Upper lobe of left lung (tissue), 6 donors: ENCODE results near the gene APOM. TPM values are rescaled to one million over a fixed set of nuclear protein-coding genes. Genes with fewer than 3 reads are reported as not detected.
A peak's percentile ranks its signal among the peaks of the same experiment; 100 is the strongest.

Experiments
- ATAC-seq, 2 donors: fragments of 200-7000 bp; cut with Tn5 transposase; one replicate each; pipeline ENCODE4 v1.9.1; 2022; ENCODE audit warnings: mild to moderate bottlenecking in 2 of 2, moderate library complexity in 2 of 2; ENCODE audit not compliant: low FRiP score in 2 of 2
- DNase-seq, 2 donors: peaks; one replicate each; pipeline ENCODE4 v3.0.0-alpha.2; 2019 to 2020
- H3K27ac ChIP-seq, 4 donors: fragments of 200-600 bp; sonication (generic); one replicate each; pipeline ENCODE4 v1.5.1; 2016 to 2019
- H3K27me3 ChIP-seq, 4 donors: fragments of 200-600 bp; sonication (generic); one replicate each; pipeline ENCODE4 v1.5.1; 2017 to 2019
- H3K36me3 ChIP-seq, 4 donors: fragments of 200-600 bp; sonication (generic); one replicate each; pipeline ENCODE4 v1.5.1; 2016 to 2019
- H3K4me1 ChIP-seq, 4 donors: fragments of 200-600 bp; sonication (generic); one replicate each; pipeline ENCODE4 v1.5.1; 2018 to 2019
- H3K4me3 ChIP-seq, 4 donors: fragments of 200-600 bp; sonication (generic); one replicate each; pipeline ENCODE4 v1.5.1; 2017 to 2019; ENCODE audit warnings: mild to moderate bottlenecking in 2 of 4, moderate library complexity in 1 of 4
- H3K9me3 ChIP-seq, 4 donors: fragments of 200-600 bp; sonication (generic); one replicate each; pipeline ENCODE4 v1.5.1; 2018 to 2019
- CTCF ChIP-seq, 6 experiments: fragments of 450-650 bp in 4 of 6; fragments of 200-600 bp in 2 of 6; sonication (generic) in 2 of 6; IDR thresholded peaks; one replicate each; pipeline ENCODE4 v1.5.1; 2016 to 2019; ENCODE audit warnings: antibody characterized with exemption in 6 of 6
- EP300 ChIP-seq, 4 donors: sonication (generic); formaldehyde crosslinking; IDR thresholded peaks; one replicate each; pipeline ENCODE4 v1.5.1; 2017; ENCODE audit warnings: antibody characterized with exemption in 4 of 4, control low read depth in 2 of 4
- POLR2A ChIP-seq, 4 donors: fragments of 450-650 bp; IDR thresholded peaks; one replicate each; pipeline ENCODE4 v1.5.1; 2016 to 2017; ENCODE audit warnings: antibody characterized with exemption in 4 of 4, mild to moderate bottlenecking in 2 of 4
- POLR2AphosphoS5 ChIP-seq, 2 donors: sonication (generic); formaldehyde crosslinking; IDR thresholded peaks; one replicate each; pipeline ENCODE4 v1.5.1; 2017; ENCODE audit warnings: antibody characterized with exemption in 2 of 2
- WGBS, 2 donors: methylation state at CpG; one replicate each; pipeline ENCODE4 v1.1.5; 2017 to 2018; 5-methylcytosine and 5-hydroxymethylcytosine counted together
- total RNA-seq, 6 donors: library from RNA; depleted of rRNA in 4 of 6; stranded (reverse); fragments of >200 nt in 4 of 6; gene quantifications; one replicate each; pipeline versions ENCODE4 v1.1.0 to v1.2.1, GENCODE V29; 2016 to 2021
- donor health status: DM: no; HTN: no; CAD: no; lungs with moderate emphysema.
- donor health status: DM: no; HTN: yes; CAD: no; lungs with severe emphysema.

Gene APOM
- total RNA-seq, 6 donors from 2014 or later = 0.89 to 4.3 (median 2.1) TPM

DNA sequence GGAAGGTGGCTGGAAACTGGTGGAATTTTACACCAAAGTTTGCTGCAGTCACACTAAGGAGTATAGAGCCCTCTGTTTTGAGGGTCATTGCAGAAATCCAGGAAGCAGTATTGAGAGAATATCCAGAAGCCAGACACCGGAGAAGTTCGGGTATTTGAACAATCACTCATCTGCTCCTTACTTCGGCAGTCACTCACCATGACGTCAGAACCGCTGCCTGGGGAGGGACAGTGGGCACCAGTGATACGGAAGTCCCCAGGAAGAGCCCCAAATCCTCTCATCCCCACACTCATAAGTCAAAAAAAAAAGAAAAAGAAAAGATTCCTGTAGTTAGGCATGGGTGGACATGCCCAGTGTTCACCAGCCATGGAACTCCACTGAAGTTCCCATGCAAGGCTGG is 21.2 kb downstream of the APOM start:
- peaks cover 12 to 17% (median 14%) of the 10 kb centered on the region in 4 donors for H3K4me1 ChIP-seq
- no peak for DNase-seq

GRCh38 chr6:31677955-31678354 is 22.3 kb downstream of the APOM start:
- Histone ChIP-seq H3K36me3 (peaks cover 0 to 15% (median 7%) of the 10 kb centered on the region in 4 donors), H3K27me3 (no peaks in the 10 kb centered on the region), H3K4me1 (peaks cover 12 to 17% (median 14%) of the 10 kb centered on the region in 4 donors), H3K9me3 (no peaks in the 10 kb centered on the region), H3K27ac (no peak overlapping the region), H3K4me3 (no peak overlapping the region)
- no peak for TF ChIP-seq POLR2A (IDR thresholded peaks at IDR 0.05)
- TF ChIP-seq EP300 (IDR thresholded peaks at IDR 0.05) = no peak
- TF ChIP-seq POLR2AphosphoS5 (IDR thresholded peaks at IDR 0.05) = no peak
- TF ChIP-seq CTCF (IDR thresholded peaks at IDR 0.05) = no peak
- ATAC-seq (no peak), DNase-seq (no peak)
- 70 to 73% methylated on average over 8 of the region's 8 CpGs for WGBS, 2 donors

More for the DNA sequence above, 21.2 kb downstream of the APOM start:
- Histone ChIP-seq H3K9me3 (no peaks in the 10 kb centered on the region), H3K4me3 (no peak overlapping the region), H3K27ac (no peak overlapping the region), H3K36me3 (peaks cover 2 to 26% (median 17%) of the 10 kb centered on the region in 4 donors), H3K27me3 (no peaks in the 10 kb centered on the region)
- TF ChIP-seq EP300 (IDR thresholded peaks at IDR 0.05) (no peak), POLR2AphosphoS5 (IDR thresholded peaks at IDR 0.05) (no peak), CTCF (IDR thresholded peaks at IDR 0.05) (no peak), POLR2A (IDR thresholded peaks at IDR 0.05) (no peak)
- WGBS, 2 donors = 75 to 80% methylated on average over 6 of the region's 6 CpGs
- ATAC-seq = no peak

DNA sequence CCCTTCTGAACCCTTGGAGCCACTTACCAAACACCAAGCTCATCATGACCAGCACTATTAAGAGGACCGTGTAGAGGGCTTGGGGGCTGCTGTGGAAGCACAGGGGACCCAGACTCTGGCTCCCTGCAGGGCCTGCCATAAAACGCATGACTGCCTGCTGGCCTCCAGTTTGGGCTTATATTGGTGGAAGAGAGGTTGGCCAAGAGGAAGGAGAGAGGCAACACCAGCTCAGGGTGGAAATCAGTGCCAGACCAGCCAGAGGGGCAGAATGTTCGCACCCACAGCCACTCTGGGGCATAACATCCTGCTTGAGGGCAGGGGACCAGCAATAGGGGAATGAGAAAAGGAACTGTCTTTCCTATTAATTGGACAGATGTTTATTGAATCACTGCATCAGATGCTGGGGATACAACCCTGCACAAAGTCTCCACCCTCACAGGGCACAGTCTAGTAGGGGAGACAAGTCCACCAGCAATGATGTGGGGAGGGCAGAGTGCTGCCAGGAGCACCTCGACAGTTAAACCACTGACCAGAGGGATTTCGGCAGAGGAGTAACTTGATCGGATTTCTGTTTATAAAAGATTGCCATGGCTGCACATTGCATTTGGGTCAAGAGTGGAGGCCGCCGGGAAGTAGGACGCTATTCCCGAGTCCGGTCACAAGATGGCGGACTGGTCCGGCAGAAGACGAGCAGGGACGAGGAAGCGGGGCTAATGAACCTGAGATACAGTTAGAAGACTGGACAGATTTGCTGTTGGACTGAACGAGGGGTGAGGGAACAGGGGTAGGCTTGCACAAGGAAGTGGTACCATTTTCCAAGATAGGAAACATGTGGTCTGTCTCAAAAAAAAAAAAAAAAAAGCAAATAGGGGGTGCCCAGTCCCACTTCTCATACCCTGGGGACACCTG is 24.8 kb downstream of the APOM start, which contains the start of gene LY6G5C:
TSS of gene LY6G5C (minus strand) at position 842 of the 909 bp plus-strand sequence. CDS start at position 148, 694 bp downstream.
- no peaks in the 10 kb centered on the region for H3K27me3 ChIP-seq
- 12 to 13% methylated on average over 17 of the region's 17 CpGs for WGBS, 2 donors

GRCh38 chr6:31681135-31681671 is 25.5 kb downstream of the APOM start:
- H3K36me3 ChIP-seq = peaks cover 0 to 17% (median under 1%) of the 10 kb centered on the region in 4 donors
- H3K4me1 ChIP-seq = peaks cover 12 to 17% (median 14%) of the 10 kb centered on the region in 4 donors
- H3K27ac ChIP-seq = peak overlapping the region; percentile 50 to 88 (median 68)
- H3K27me3 ChIP-seq = no peaks in the 10 kb centered on the region
- 2% methylated on average over 12 to 26 of the region's 40 CpGs for WGBS, 2 donors
- DNase-seq = peak; percentile 54 to 88
- H3K9me3 ChIP-seq = no peaks in the 10 kb centered on the region
- TF ChIP-seq CTCF (IDR thresholded peaks at IDR 0.05) = peak in 3 of 6 experiments; percentile 33 to 48 (median 35)
- TF ChIP-seq POLR2AphosphoS5 (IDR thresholded peaks at IDR 0.05) = no peak
- no peak for TF ChIP-seq EP300 (IDR thresholded peaks at IDR 0.05)
- TF ChIP-seq POLR2A (IDR thresholded peaks at IDR 0.05) = peak in 1 of 4 donors; percentile 31
- ATAC-seq = peak; percentile 32 to 71
- H3K4me3 ChIP-seq = peak overlapping the region; percentile 41 to 60 (median 54)

More for the DNA sequence above, 24.8 kb downstream of the APOM start, which contains the start of gene LY6G5C:
- Histone ChIP-seq H3K27ac (peak within 1 kb of the TSS; percentile 50 to 88 (median 68)), H3K4me1 (peaks cover 12 to 17% (median 14%) of the 10 kb centered on the region in 4 donors), H3K4me3 (peak within 1 kb of the TSS; percentile 41 to 60 (median 54)), H3K9me3 (no peaks in the 10 kb centered on the region), H3K36me3 (peaks cover 0 to 11% (median 0%) of the 10 kb centered on the region in 4 donors)
- DNase-seq (peak in 1 of 2 donors; percentile 93), ATAC-seq (peak; percentile 88 to 94)
- TF ChIP-seq CTCF (IDR thresholded peaks at IDR 0.05) (peak; percentile 58 to 88 (median 70)), POLR2AphosphoS5 (IDR thresholded peaks at IDR 0.05) (peak; percentile 34 to 50), POLR2A (IDR thresholded peaks at IDR 0.05) (no peak)
